ENCODE data around the gene DCAF17. TPM values are rescaled to one million over a fixed set of nuclear protein-coding genes. Genes with fewer than 3 reads are reported as not detected.
A peak's percentile ranks its signal among the peaks of the same experiment; 100 is the strongest.
"Not testable (repeated sequence)": the region's sequence is repeated elsewhere in the genome, so short reads cannot be mapped to it uniquely, and the experiment has no call there.

The DCAF17 gene
- total RNA-seq, 4 donors from 2014 or later: 14.2 to 21.4 (median 18.6) TPM

DNA sequence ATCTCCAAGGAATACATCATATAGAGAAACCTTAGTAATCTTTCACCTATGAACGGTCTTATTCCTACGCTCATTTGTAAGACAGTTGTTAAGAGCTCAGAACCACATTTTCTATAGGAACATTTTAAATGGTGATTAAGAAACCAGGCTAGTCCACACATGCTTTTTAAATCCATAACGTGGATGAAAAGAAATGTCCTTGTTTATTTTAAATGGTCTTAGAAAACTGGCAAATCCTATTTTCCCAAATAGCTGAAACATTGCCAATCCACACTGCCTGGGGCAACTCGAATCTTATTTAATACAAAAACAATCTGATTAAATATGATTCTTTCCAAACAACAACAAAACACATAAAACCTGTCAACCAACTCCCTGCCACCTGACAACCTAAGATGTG is 23.9 kb upstream of the DCAF17 start:
- Histone ChIP-seq H3K9me3 (no peaks in the 10 kb centered on the region), H3K27me3 (no peaks in the 10 kb centered on the region), H3K36me3 (no peaks in the 10 kb centered on the region), H3K27ac (peak overlapping the region in 2 of 4 donors; percentile 54 to 59), H3K4me3 (no peak overlapping the region), H3K4me1 (peaks cover 0 to 35% (median 3%) of the 10 kb centered on the region in 3 donors)
- no peak for ATAC-seq
- TF ChIP-seq EP300 (IDR thresholded peaks at IDR 0.05): no peak
- no peak for TF ChIP-seq POLR2A (IDR thresholded peaks at IDR 0.05)
- no peak for TF ChIP-seq POLR2AphosphoS5 (IDR thresholded peaks at IDR 0.05)
- no peak for TF ChIP-seq CTCF (IDR thresholded peaks at IDR 0.05)
- WGBS, 2 donors (ENCODE audit: low coverage in 1 of 2): 46 to 54% methylated on average over 4 of the region's 4 CpGs

GRCh38 chr2:171410624-171411023 is 23.4 kb upstream of the DCAF17 start:
- Histone ChIP-seq H3K27me3 (no peaks in the 10 kb centered on the region), H3K4me3 (no peak overlapping the region), H3K9me3 (no peaks in the 10 kb centered on the region), H3K4me1 (peaks cover under 1 to 36% (median 3%) of the 10 kb centered on the region in 3 donors), H3K27ac (no peak overlapping the region), H3K36me3 (no peaks in the 10 kb centered on the region)
- TF ChIP-seq POLR2AphosphoS5 (IDR thresholded peaks at IDR 0.05) (no peak), POLR2A (IDR thresholded peaks at IDR 0.05) (no peak), EP300 (IDR thresholded peaks at IDR 0.05) (no peak), CTCF (IDR thresholded peaks at IDR 0.05) (no peak)
- no peak for ATAC-seq

DNA sequence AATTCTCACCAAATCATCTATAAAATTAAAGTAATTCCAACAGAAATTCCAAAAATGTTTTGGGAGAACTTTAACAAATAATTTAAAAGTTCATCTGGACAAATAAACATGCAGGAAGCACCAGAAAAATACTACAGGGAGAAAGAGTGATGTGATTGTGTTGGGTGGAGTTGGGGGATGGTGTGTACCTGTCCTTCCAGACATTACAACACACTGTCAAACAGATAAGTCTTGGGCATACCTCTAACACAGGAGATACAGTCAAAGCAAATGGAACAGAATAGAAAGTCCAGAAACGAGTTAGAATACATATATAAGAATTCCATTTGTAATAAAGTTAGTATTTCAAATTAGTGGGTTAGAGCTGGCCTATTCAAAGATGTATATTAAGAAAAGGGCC is 22.8 kb upstream of the DCAF17 start:
- H3K4me1 ChIP-seq: peaks cover 3 to 40% (median 3%) of the 10 kb centered on the region in 3 donors
- WGBS, 2 donors (ENCODE audit: low coverage in 1 of 2): 67 to 100% methylated on average over 1 of the region's 1 CpG
- no peak overlapping the region for H3K27ac ChIP-seq
- no peak overlapping the region for H3K4me3 ChIP-seq
- no peaks in the 10 kb centered on the region for H3K27me3 ChIP-seq
- no peaks in the 10 kb centered on the region for H3K36me3 ChIP-seq
- H3K9me3 ChIP-seq: no peaks in the 10 kb centered on the region
- no peak for ATAC-seq
- TF ChIP-seq POLR2A (IDR thresholded peaks at IDR 0.05) (no peak), EP300 (IDR thresholded peaks at IDR 0.05) (no peak), CTCF (IDR thresholded peaks at IDR 0.05) (no peak), POLR2AphosphoS5 (IDR thresholded peaks at IDR 0.05) (no peak)

DNA sequence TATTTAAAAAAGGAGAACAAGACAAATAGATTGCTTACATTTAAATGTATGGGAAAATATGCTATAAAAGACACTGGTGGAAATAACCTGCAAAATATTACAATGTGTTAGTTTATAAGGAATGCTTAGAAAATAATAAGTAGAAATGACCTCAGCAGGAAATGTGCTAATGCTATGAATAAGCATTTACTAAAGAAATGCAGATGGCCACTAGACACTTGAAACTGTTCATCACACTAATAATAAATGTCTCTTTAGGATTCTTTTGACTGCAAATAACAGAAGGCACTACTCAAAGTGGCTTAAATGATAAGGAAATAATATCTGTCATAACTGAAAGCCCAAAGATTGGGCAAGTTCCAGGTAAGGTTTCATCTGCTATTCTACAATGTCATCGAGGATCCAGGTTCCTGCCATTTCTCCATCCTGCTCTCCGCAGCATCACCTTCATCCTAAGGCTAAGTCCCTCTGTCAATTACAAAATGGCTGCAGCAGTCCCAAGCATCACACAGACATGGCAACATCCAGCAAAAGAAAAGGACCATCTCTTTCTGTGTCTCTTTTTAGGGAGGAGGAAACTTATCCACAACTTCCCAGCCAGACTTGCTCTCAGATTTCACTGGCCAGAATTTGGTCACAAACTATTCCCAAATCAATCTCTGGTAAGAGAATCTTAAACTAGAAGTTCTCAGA is 22.1 kb upstream of the DCAF17 start:
- Histone ChIP-seq H3K27me3 (no peaks in the 10 kb centered on the region), H3K4me1 (peaks cover 3 to 40% (median 3%) of the 10 kb centered on the region in 3 donors), H3K9me3 (no peaks in the 10 kb centered on the region), H3K4me3 (no peak overlapping the region), H3K36me3 (no peaks in the 10 kb centered on the region), H3K27ac (peak overlapping the region in 2 of 4 donors; percentile 32 to 35)
- 74 to 90% methylated on average over 2 of the region's 2 CpGs for WGBS, 2 donors (ENCODE audit: low coverage in 1 of 2)
- TF ChIP-seq POLR2AphosphoS5 (IDR thresholded peaks at IDR 0.05): no peak
- TF ChIP-seq POLR2A (IDR thresholded peaks at IDR 0.05): no peak
- ATAC-seq: no peak

DNA sequence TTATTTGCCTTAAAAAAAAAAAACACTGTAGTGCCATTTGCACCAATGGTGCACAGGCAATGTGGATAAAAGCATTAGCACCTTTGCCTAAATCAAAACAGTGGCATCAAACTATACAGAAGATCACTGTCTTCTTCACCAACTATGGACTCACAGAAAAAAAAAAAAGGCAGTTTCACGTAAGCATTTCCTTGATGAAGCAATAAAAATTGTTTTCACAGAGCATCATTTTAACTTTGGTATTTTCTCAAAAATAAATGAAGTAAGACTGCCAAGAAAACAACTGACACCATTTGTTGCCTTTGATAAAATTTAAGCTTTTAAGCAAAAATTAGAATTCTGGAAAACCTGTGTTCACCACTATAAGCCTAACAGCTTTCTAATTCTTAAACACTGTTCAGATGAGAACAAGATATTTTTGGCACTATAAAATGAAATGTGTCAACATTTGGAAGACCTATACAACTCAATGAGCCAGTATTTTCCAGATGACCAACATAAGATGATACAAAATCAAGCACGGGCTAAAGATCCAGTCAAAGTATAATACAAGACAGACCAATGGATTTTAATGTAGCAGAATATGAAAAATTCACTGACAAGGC is 21.4 kb upstream of the DCAF17 start:
- TF ChIP-seq POLR2A (IDR thresholded peaks at IDR 0.05): no peak
- TF ChIP-seq EP300 (IDR thresholded peaks at IDR 0.05): no peak
- TF ChIP-seq CTCF (IDR thresholded peaks at IDR 0.05): no peak
- TF ChIP-seq POLR2AphosphoS5 (IDR thresholded peaks at IDR 0.05): no peak
- Histone ChIP-seq H3K27me3 (no peaks in the 10 kb centered on the region), H3K27ac (peak overlapping the region in 2 of 4 donors; percentile 32 to 35), H3K36me3 (no peaks in the 10 kb centered on the region), H3K9me3 (no peaks in the 10 kb centered on the region), H3K4me3 (no peak overlapping the region), H3K4me1 (peaks cover 3 to 40% (median 3%) of the 10 kb centered on the region in 3 donors)
- WGBS, 2 donors (ENCODE audit: low coverage in 1 of 2): 44 to 48% methylated on average over 2 of the region's 2 CpGs
- no peak for ATAC-seq

GRCh38 chr2:171414645-171415044 is 19.4 kb upstream of the DCAF17 start:
- not testable (repeated sequence) for H3K4me3 ChIP-seq, H3K36me3 ChIP-seq, H3K27me3 ChIP-seq, H3K27ac ChIP-seq, H3K9me3 ChIP-seq, ATAC-seq
- peaks cover 3 to 29% (median 3%) of the 10 kb centered on the region in 3 donors for H3K4me1 ChIP-seq
- WGBS, 2 donors (ENCODE audit: low coverage in 1 of 2): 72 to 88% methylated on average over 3 to 4 of the region's 4 CpGs

All from gastroesophageal sphincter (tissue), 4 donors.